Esophagus squamous epithelium (tissue), 5 donors: ENCODE measurements around the gene SNX20. TPM values are rescaled to one million over a fixed set of nuclear protein-coding genes. Genes with fewer than 3 reads are reported as not detected.

ENCODE experiments used
- DNase-seq: peaks from one replicate; lab custom pipeline; 2025; lab: John Stamatoyannopoulos, UW
- H3K27ac ChIP-seq, 4 donors: fragments of 200-600 bp; sonication (generic); one replicate each; pipeline ENCODE4 v1.5.1; 2016 to 2019; ENCODE audit warnings: mild to moderate bottlenecking in 1 of 4
- H3K27me3 ChIP-seq, 4 donors: fragments of 200-600 bp; sonication (generic); 1 replicate in 3 of 4; 2 replicates in 1 of 4; pipeline versions ENCODE4 v1.5.1 to v1.6.0; 2017 to 2021; ENCODE audit warnings: antibody characterized with exemption in 1 of 4
- H3K36me3 ChIP-seq, 3 donors: fragments of 200-600 bp; sonication (generic); one replicate each; pipeline ENCODE4 v1.5.1; 2016 to 2019
- H3K4me1 ChIP-seq, 3 donors: fragments of 200-600 bp; sonication (generic); one replicate each; pipeline ENCODE4 v1.5.1; 2017 to 2019
- H3K4me3 ChIP-seq, 4 donors: fragments of 200-600 bp; sonication (generic); 1 replicate in 3 of 4; 2 replicates in 1 of 4; pipeline ENCODE4 v1.5.1; 2016 to 2019; ENCODE audit warnings: mild to moderate bottlenecking in 2 of 4, moderate library complexity in 1 of 4
- H3K9me3 ChIP-seq, 3 donors: fragments of 200-600 bp; sonication (generic); one replicate each; pipeline ENCODE4 v1.5.1; 2016 to 2019
- CTCF ChIP-seq, 6 experiments: fragments of 450-650 bp in 4 of 6; fragments of 200-600 bp in 2 of 6; sonication (generic) in 2 of 6; IDR thresholded peaks; one replicate each; pipeline ENCODE4 v1.5.1; 2016 to 2019; ENCODE audit warnings: antibody characterized with exemption in 6 of 6, mild to moderate bottlenecking in 4 of 6, moderate library complexity in 4 of 6
- POLR2A ChIP-seq, 4 donors: fragments of 450-650 bp; IDR thresholded peaks; one replicate each; pipeline ENCODE4 v1.6.1; 2017; ENCODE audit warnings: antibody characterized with exemption in 4 of 4, mild to moderate bottlenecking in 4 of 4, moderate library complexity in 3 of 4
- WGBS, 2 donors: methylation state at CpG; one replicate each; pipeline ENCODE4 v1.1.5; 2018; 5-methylcytosine and 5-hydroxymethylcytosine counted together
- intact Hi-C: fragments of 100-400 bp; cut with DNase I; formaldehyde crosslinking; loops from one replicate; pipeline ENCODE4 v1.15.0; 2022
- total RNA-seq, 4 donors: library from RNA; depleted of rRNA; stranded (reverse); fragments of >200 nt; gene quantifications; one replicate each; pipeline ENCODE4 v1.1.0, GENCODE V29; 2016
- donor health status: DM: yes; HTN: yes; CAD: no.

SNX20 gene
- total RNA-seq, 4 donors from 2014 or later: 0.38 to 2.9 (median 1.7) TPM

GRCh38 chr16:50705436-50706110, 24.5 kb upstream of the SNX20 start:
- TF ChIP-seq POLR2A (IDR thresholded peaks at IDR 0.05): no peak
- TF ChIP-seq CTCF (IDR thresholded peaks at IDR 0.05): no peak
- Histone ChIP-seq H3K36me3 (peaks cover 0 to 13% (median 0%) of the 10 kb centered on the region in 3 donors), H3K9me3 (peaks cover 0 to 13% (median 11%) of the 10 kb centered on the region in 3 donors), H3K4me1 (peaks cover 0 to 58% (median 16%) of the 10 kb centered on the region in 3 donors), H3K4me3 (no peak overlapping the region), H3K27me3 (no peaks in the 10 kb centered on the region), H3K27ac (peak overlapping the region; percentile 67 to 84 (median 77))
- intact Hi-C loops: no loop called here
- DNase-seq: no peak
- WGBS, 2 donors: 58 to 63% methylated on average over 4 to 5 of the region's 5 CpGs

- TF ChIP-seq POLR2A (IDR thresholded peaks at IDR 0.05) (no peak), CTCF (IDR thresholded peaks at IDR 0.05) (no peak)
- Histone ChIP-seq H3K4me3 (no peak overlapping the region), H3K27me3 (no peaks in the 10 kb centered on the region), H3K9me3 (peaks cover 0 to 13% (median 11%) of the 10 kb centered on the region in 3 donors), H3K36me3 (peaks cover 0 to 10% (median 0%) of the 10 kb centered on the region in 3 donors), H3K27ac (peak overlapping the region in 1 of 4 donors; percentile 78), H3K4me1 (peaks cover 8 to 63% (median 25%) of the 10 kb centered on the region in 3 donors)
- DNase-seq: no peak
- 87 to 100% methylated on average over 1 of the region's 1 CpG for WGBS, 2 donors
- intact Hi-C loops: no loop called here
Observed at GRCh38 chr16:50704245-50704644, 23.1 kb upstream of the SNX20 start.

- DNase-seq: no peak
- Histone ChIP-seq H3K4me1 (peaks cover 17 to 66% (median 29%) of the 10 kb centered on the region in 3 donors), H3K36me3 (peaks cover 0 to 10% (median 0%) of the 10 kb centered on the region in 3 donors), H3K27me3 (no peaks in the 10 kb centered on the region), H3K9me3 (peaks cover 0 to 13% (median 11%) of the 10 kb centered on the region in 3 donors), H3K27ac (peak overlapping the region in 2 of 4 donors; percentile 43 to 59), H3K4me3 (no peak overlapping the region)
- TF ChIP-seq POLR2A (IDR thresholded peaks at IDR 0.05) (no peak), CTCF (IDR thresholded peaks at IDR 0.05) (no peak)
- intact Hi-C loops: no loop called here
- 76 to 100% methylated on average over 1 to 3 of the region's 3 CpGs for WGBS, 2 donors
Observed at GRCh38 chr16:50702725-50703124, 21.6 kb upstream of the SNX20 start.

DNA sequence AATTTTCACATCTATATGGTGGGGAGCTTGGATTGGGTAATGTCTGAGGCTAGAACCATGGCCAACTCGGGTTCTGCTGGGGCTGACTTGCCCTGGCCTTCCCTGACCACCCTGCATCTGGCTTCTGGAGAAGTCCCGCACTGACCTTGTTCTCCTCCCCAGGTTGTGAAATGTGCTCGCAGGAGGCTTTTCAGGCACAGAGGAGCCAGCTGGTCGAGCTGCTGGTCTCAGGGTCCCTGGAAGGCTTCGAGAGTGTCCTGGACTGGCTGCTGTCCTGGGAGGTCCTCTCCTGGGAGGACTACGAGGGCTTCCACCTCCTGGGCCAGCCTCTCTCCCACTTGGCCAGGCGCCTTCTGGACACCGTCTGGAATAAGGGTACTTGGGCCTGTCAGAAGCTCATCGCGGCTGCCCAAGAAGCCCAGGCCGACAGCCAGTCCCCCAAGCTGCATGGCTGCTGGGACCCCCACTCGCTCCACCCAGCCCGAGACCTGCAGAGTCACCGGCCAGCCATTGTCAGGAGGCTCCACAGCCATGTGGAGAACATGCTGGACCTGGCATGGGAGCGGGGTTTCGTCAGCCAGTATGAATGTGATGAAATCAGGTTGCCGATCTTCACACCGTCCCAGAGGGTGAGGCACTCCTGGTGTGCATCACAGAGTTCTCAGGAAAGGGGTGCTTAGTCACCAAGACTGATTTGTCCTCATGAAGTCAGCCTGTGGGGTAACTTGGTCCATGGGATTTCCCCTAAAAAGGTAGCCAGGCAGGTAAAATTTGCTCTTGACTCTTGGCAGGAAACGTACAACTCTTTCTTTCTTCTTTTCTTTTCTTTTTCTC, 18.4 kb upstream of the SNX20 start:
- Histone ChIP-seq H3K4me3 (no peak overlapping the region), H3K36me3 (peaks cover 0 to 10% (median 0%) of the 10 kb centered on the region in 3 donors), H3K27ac (peak overlapping the region; percentile 78 to 88 (median 84)), H3K27me3 (no peaks in the 10 kb centered on the region), H3K4me1 (peaks cover 44 to 70% (median 45%) of the 10 kb centered on the region in 3 donors), H3K9me3 (peaks cover 0 to 10% (median 9%) of the 10 kb centered on the region in 3 donors)
- DNase-seq: no peak
- intact Hi-C loops: no loop called here
- TF ChIP-seq CTCF (IDR thresholded peaks at IDR 0.05) (no peak), POLR2A (IDR thresholded peaks at IDR 0.05) (no peak)
- WGBS, 2 donors: 48 to 71% methylated on average over 1 to 3 of the region's 19 CpGs
